Transverse colon (tissue), 4 donors: Measurements from ENCODE around the gene PXYLP1. TPM values are rescaled to one million over a fixed set of nuclear protein-coding genes. Genes with fewer than 3 reads are reported as not detected.

Source experiments
- DNase-seq: peaks from one replicate; pipeline ENCODE4 v3.0.0-alpha.2; 2019
- H3K27ac ChIP-seq, 4 donors: fragments of 200-600 bp; sonication (generic); 2 replicates each; pipeline ENCODE4 v1.5.1; 2016 to 2018; ENCODE audit warnings: inconsistent platforms in 4 of 4
- H3K27me3 ChIP-seq: fragments of 200-600 bp; sonication (generic); 2 replicates; pipeline ENCODE4 v1.5.1; 2017; ENCODE audit warnings: inconsistent platforms
- H3K36me3 ChIP-seq, 4 donors: fragments of 200-600 bp; sonication (generic); 2 replicates each; pipeline ENCODE4 v1.5.1; 2017 to 2019; ENCODE audit warnings: inconsistent platforms in 4 of 4
- H3K4me1 ChIP-seq, 4 donors: fragments of 200-600 bp; sonication (generic); 2 replicates each; pipeline ENCODE4 v1.5.1; 2017 to 2020; ENCODE audit warnings: inconsistent platforms in 4 of 4
- H3K4me3 ChIP-seq, 4 donors: fragments of 200-600 bp; sonication (generic); 1 replicate in 1 of 4; 2 replicates in 3 of 4; pipeline versions ENCODE4 v1.5.1 to v1.6.1; 2017 to 2019; ENCODE audit warnings: inconsistent platforms in 4 of 4
- H3K9me3 ChIP-seq, 2 donors: fragments of 200-600 bp; sonication (generic); 2 replicates each; pipeline ENCODE4 v1.5.1; 2017 to 2019; ENCODE audit warnings: inconsistent platforms in 2 of 2
- CTCF ChIP-seq, 5 experiments: fragments of 200-600 bp in 3 of 5; fragments of 450-650 bp in 2 of 5; sonication (generic) in 3 of 5; IDR thresholded peaks; 1 replicate in 2 of 5; 2 replicates in 3 of 5; pipeline ENCODE4 v1.5.1; 2016 to 2017; ENCODE audit warnings: antibody characterized with exemption in 5 of 5, inconsistent platforms in 3 of 5, mild to moderate bottlenecking in 2 of 5, moderate library complexity in 1 of 5
- EP300 ChIP-seq: sonication (generic); formaldehyde crosslinking; IDR thresholded peaks from one replicate; pipeline ENCODE4 v1.6.1; 2017; ENCODE audit warnings: antibody characterized with exemption, low read depth
- POLR2A ChIP-seq: fragments of 450-650 bp; IDR thresholded peaks from one replicate; pipeline ENCODE4 v1.6.1; 2016; ENCODE audit warnings: antibody characterized with exemption, mild to moderate bottlenecking, moderate library complexity
- POLR2AphosphoS5 ChIP-seq, 3 donors: sonication (generic); formaldehyde crosslinking; IDR thresholded peaks; one replicate each; pipeline ENCODE4 v1.6.1; 2016; ENCODE audit warnings: antibody characterized with exemption in 3 of 3
- WGBS, 2 donors: methylation state at CpG; one replicate each; pipeline ENCODE4 v1.1.5; 2018; ENCODE audit warnings: low coverage in 1 of 2; 5-methylcytosine and 5-hydroxymethylcytosine counted together
- in situ Hi-C, 4 donors: fragments of 200-750 bp; cut with MboI; loops; one replicate each; pipeline versions ENCODE4 v1.15.0 to v1.15.1; 2017; ENCODE audit warnings: low sequenced_read_pairs in 3 of 4, low pct_ligation_motif_present in 1 of 4, low pct_unique_long_range_greater_than_20kb in 1 of 4
- intact Hi-C: fragments of 100-400 bp; cut with DNase I; formaldehyde crosslinking; loops from one replicate; pipeline ENCODE4 v1.15.1; 2023; ENCODE audit warnings: low total_unique reads
- total RNA-seq, 4 donors: library from RNA; depleted of rRNA; stranded (reverse); fragments of >200 nt; gene quantifications; one replicate each; pipeline ENCODE4 v1.1.0, GENCODE V29; 2016

The PXYLP1 gene
- total RNA-seq, 4 donors from 2014 or later, result 11.5 to 27.7 (median 12.2) TPM

- peaks cover 6 to 22% (median 11%) of the 10 kb centered on the region in 4 donors for H3K4me1 ChIP-seq
- no peaks in the 10 kb centered on the region for H3K9me3 ChIP-seq
- DNase-seq, result no peak
- H3K27me3 ChIP-seq, result no peaks in the 10 kb centered on the region
- TF ChIP-seq CTCF (IDR thresholded peaks at IDR 0.05), result no peak
- no peak for TF ChIP-seq EP300
- no peak overlapping the region for H3K4me3 ChIP-seq
- in situ Hi-C loops (no loop called here), intact Hi-C loops (no loop called here)
- no peaks in the 10 kb centered on the region for H3K36me3 ChIP-seq
- no peak overlapping the region for H3K27ac ChIP-seq
- 82 to 89% methylated on average over 1 of the region's 1 CpG for WGBS, 2 donors
Measured at GRCh38 chr3:141337523-141337854, 105.9 kb downstream of the PXYLP1 start.

GRCh38 chr3:141337991-141338390 is 106.4 kb downstream of the PXYLP1 start:
- in situ Hi-C loops (no loop called here), intact Hi-C loops (no loop called here)
- H3K36me3 ChIP-seq, result no peaks in the 10 kb centered on the region
- no peak overlapping the region for H3K27ac ChIP-seq
- 70 to 83% methylated on average over 2 of the region's 2 CpGs for WGBS, 2 donors
- TF ChIP-seq POLR2A (no peak), CTCF (IDR thresholded peaks at IDR 0.05) (no peak), POLR2AphosphoS5 (IDR thresholded peaks at IDR 0.05) (no peak), EP300 (no peak)
- no peaks in the 10 kb centered on the region for H3K9me3 ChIP-seq
- H3K27me3 ChIP-seq, result no peaks in the 10 kb centered on the region
- H3K4me1 ChIP-seq, result peaks cover 1 to 17% (median 9%) of the 10 kb centered on the region in 4 donors
- no peak overlapping the region for H3K4me3 ChIP-seq
- no peak for DNase-seq

- in situ Hi-C loops (no loop called here), intact Hi-C loops (no loop called here)
- Histone ChIP-seq H3K27me3 (no peaks in the 10 kb centered on the region), H3K36me3 (no peaks in the 10 kb centered on the region), H3K27ac (no peak overlapping the region), H3K4me3 (no peak overlapping the region), H3K9me3 (no peaks in the 10 kb centered on the region), H3K4me1 (peaks cover 0 to 9% (median 1%) of the 10 kb centered on the region in 4 donors)
- no peak for DNase-seq
- TF ChIP-seq POLR2AphosphoS5 (IDR thresholded peaks at IDR 0.05), result no peak
- no peak for TF ChIP-seq POLR2A
- TF ChIP-seq CTCF (IDR thresholded peaks at IDR 0.05), result no peak
- TF ChIP-seq EP300, result no peak
Measured at GRCh38 chr3:141338881-141339280, 107.3 kb downstream of the PXYLP1 start.

GRCh38 chr3:141341536-141341935 is 109.9 kb downstream of the PXYLP1 start:
- intact Hi-C loops, result no loop called here
- no peaks in the 10 kb centered on the region for H3K36me3 ChIP-seq

GRCh38 chr3:141342386-141342785 is 110.8 kb downstream of the PXYLP1 start:
- WGBS, 2 donors, result 85 to 90% methylated on average over 5 of the region's 5 CpGs
- Histone ChIP-seq H3K36me3 (no peaks in the 10 kb centered on the region), H3K4me3 (no peak overlapping the region), H3K27me3 (no peaks in the 10 kb centered on the region), H3K4me1 (peaks cover 0 to 35% (median 14%) of the 10 kb centered on the region in 4 donors), H3K9me3 (no peaks in the 10 kb centered on the region), H3K27ac (no peak overlapping the region)
- in situ Hi-C loops, result no loop called here
- intact Hi-C loops, result no loop called here
- no peak for TF ChIP-seq POLR2A
- TF ChIP-seq EP300, result no peak
- no peak for TF ChIP-seq POLR2AphosphoS5 (IDR thresholded peaks at IDR 0.05)
- no peak for TF ChIP-seq CTCF (IDR thresholded peaks at IDR 0.05)
- no peak for DNase-seq

More at GRCh38 chr3:141341536-141341935, 109.9 kb downstream of the PXYLP1 start:
- no peak overlapping the region for H3K4me3 ChIP-seq
- no peaks in the 10 kb centered on the region for H3K27me3 ChIP-seq
- no peak overlapping the region for H3K27ac ChIP-seq
- DNase-seq, result no peak
- no peak for TF ChIP-seq POLR2A
- peaks cover 0 to 32% (median 10%) of the 10 kb centered on the region in 4 donors for H3K4me1 ChIP-seq
- in situ Hi-C loops, result no loop called here
- 90 to 97% methylated on average over 1 of the region's 1 CpG for WGBS, 2 donors
- no peaks in the 10 kb centered on the region for H3K9me3 ChIP-seq
